CD14-positive monocyte (primary cell): Measurements from ENCODE around the gene MAFF. TPM values are rescaled to one million over a fixed set of nuclear protein-coding genes. Genes with fewer than 3 reads are reported as not detected.

Source experiments
- DNase-seq, 3 donors: peaks; one replicate each; pipeline ENCODE4 v3.0.0-alpha.2; 2011 to 2022
- H2AFZ ChIP-seq: 2 replicates; pipeline ENCODE4 v1.6.0; 2012; ENCODE audit warnings: mild to moderate bottlenecking, low read depth, low read length, inconsistent platforms; ENCODE audit not compliant: insufficient read depth, poor library complexity, severe bottlenecking
- H3K27ac ChIP-seq, 2 donors: 1 replicate in 1 of 2; 2 replicates in 1 of 2; pipeline ENCODE4 v1.5.1; 2012 to 2013; ENCODE audit warnings: low read length in 2 of 2, control low read depth in 1 of 2, inconsistent platforms in 1 of 2, low read depth in 1 of 2, mild to moderate bottlenecking in 1 of 2
- H3K27me3 ChIP-seq, 2 donors: one replicate each; pipeline versions ENCODE4 v1.6.0 to v1.6.1; 2011 to 2013; ENCODE audit warnings: low read length in 2 of 2; ENCODE audit not compliant: control insufficient read depth in 2 of 2, insufficient read depth in 2 of 2
- H3K36me3 ChIP-seq, 2 donors: replicated peaks in 1 of 2; 1 replicate in 1 of 2; 2 replicates in 1 of 2; pipeline versions ENCODE4 v1.5.1 to v1.6.1; 2012 to 2013; ENCODE audit warnings: low read length in 2 of 2, control low read depth in 1 of 2, inconsistent platforms in 1 of 2, mild to moderate bottlenecking in 1 of 2; ENCODE audit not compliant: insufficient read depth in 2 of 2, control insufficient read depth in 1 of 2
- H3K4me1 ChIP-seq, 2 donors: 1 replicate in 1 of 2; 2 replicates in 1 of 2; pipeline versions ENCODE4 v1.5.1 to v1.6.1; 2012 to 2013; ENCODE audit warnings: low read length in 2 of 2, control low read depth in 1 of 2, inconsistent platforms in 1 of 2, mild to moderate bottlenecking in 1 of 2, moderate library complexity in 1 of 2; ENCODE audit not compliant: insufficient read depth in 2 of 2, control insufficient read depth in 1 of 2
- H3K4me2 ChIP-seq: replicated peaks from 2 replicates; pipeline ENCODE3; 2012; ENCODE audit warnings: low read length, moderate library complexity, mild to moderate bottlenecking; ENCODE audit not compliant: poor library complexity, severe bottlenecking; ENCODE audit errors: extremely low read depth
- H3K4me3 ChIP-seq, 3 experiments: fragments of 200-600 bp in 1 of 3; sonication (generic) in 1 of 3; replicated peaks in 1 of 3; 1 replicate in 2 of 3; 2 replicates in 1 of 3; pipeline ENCODE4 v1.5.1; 2011 to 2013; ENCODE audit warnings: low read length in 3 of 3, mild to moderate bottlenecking in 3 of 3, control low read depth in 2 of 3, low read depth in 2 of 3, inconsistent platforms in 1 of 3, moderate library complexity in 1 of 3
- H3K79me2 ChIP-seq: 2 replicates; pipeline ENCODE4 v1.6.0; 2012; ENCODE audit warnings: mild to moderate bottlenecking, control low read depth, inconsistent platforms, low read length, moderate library complexity; ENCODE audit not compliant: insufficient read depth
- H3K9ac ChIP-seq: 2 replicates; pipeline ENCODE4 v1.6.0; 2017; ENCODE audit warnings: low read length, mild to moderate bottlenecking; ENCODE audit not compliant: insufficient read depth, poor library complexity, severe bottlenecking
- H3K9me3 ChIP-seq, 2 donors: replicated peaks in 1 of 2; 1 replicate in 1 of 2; 2 replicates in 1 of 2; pipeline versions ENCODE4 v1.5.1 to v1.6.1; 2012 to 2013; ENCODE audit warnings: low read length in 2 of 2, control low read depth in 1 of 2; ENCODE audit not compliant: control insufficient read depth in 1 of 2, insufficient read depth in 1 of 2
- H4K20me1 ChIP-seq: 2 replicates; pipeline ENCODE4 v1.6.0; 2012; ENCODE audit warnings: mild to moderate bottlenecking, low read length, control low read depth, moderate library complexity; ENCODE audit not compliant: insufficient read depth
- H3K27ac Mint-ChIP-seq, 7 donors: one replicate each; pipeline ENCODE4 v1.8.0; 2020; ENCODE audit warnings: mild to moderate bottlenecking in 7 of 7, mixed read lengths in 7 of 7, moderate library complexity in 6 of 7, inconsistent platforms in 2 of 7
- H3K27me3 Mint-ChIP-seq, 3 donors: one replicate each; pipeline ENCODE4 v1.8.0; 2021 to 2022; ENCODE audit warnings: low read depth in 3 of 3, mild to moderate bottlenecking in 3 of 3, mixed read lengths in 3 of 3, moderate library complexity in 3 of 3, inconsistent platforms in 1 of 3
- H3K36me3 Mint-ChIP-seq, 2 donors: one replicate each; pipeline ENCODE4 v1.8.0; 2020; ENCODE audit warnings: mixed read lengths in 2 of 2, inconsistent platforms in 1 of 2, mild to moderate bottlenecking in 1 of 2
- H3K4me1 Mint-ChIP-seq: one replicate; pipeline ENCODE4 v1.8.0; 2020; ENCODE audit warnings: mild to moderate bottlenecking, mixed read lengths
- H3K4me3 Mint-ChIP-seq, 2 donors: one replicate each; pipeline ENCODE4 v1.8.0; 2020; ENCODE audit warnings: mild to moderate bottlenecking in 2 of 2, mixed read lengths in 2 of 2, moderate library complexity in 1 of 2
- H3K9me3 Mint-ChIP-seq, 7 donors: one replicate each; pipeline ENCODE4 v1.8.0; 2020 to 2022; ENCODE audit warnings: mixed read lengths in 7 of 7, mild to moderate bottlenecking in 6 of 7, moderate library complexity in 6 of 7, inconsistent platforms in 2 of 7
- CTCF ChIP-seq: fragments of 200-600 bp; IDR thresholded peaks from one replicate; pipeline ENCODE4 v1.8.0; 2022; ENCODE audit warnings: antibody characterized with exemption, mild to moderate bottlenecking
- WGBS: methylation state at CpG from one replicate; pipeline ENCODE4 v1.1.5; 2013; ENCODE audit warnings: missing lambda C conversion rate; ENCODE audit not compliant: insufficient coverage; 5-methylcytosine and 5-hydroxymethylcytosine counted together
- intact Hi-C, 2 donors: fragments of 100-400 bp; cut with micrococcal nuclease; formaldehyde crosslinking; loops; one replicate each; pipeline versions ENCODE4 v1.15.0 to v1.15.1; 2023
- polyA plus RNA-seq, 3 donors: library from polyadenylated mRNA; depleted of rRNA in 1 of 3; unstranded in 2 of 3; stranded (reverse) in 1 of 3; fragments of 300-500 nt in 2 of 3; fragments of >200 nt in 1 of 3; fragmentation: Illumina TruSeq in 2 of 3; gene quantifications; 1 replicate in 2 of 3; 2 replicates in 1 of 3; pipeline ENCODE4 v1.2.3, GENCODE V29; 2012 to 2021

The MAFF gene
- polyA plus RNA-seq, 3 donors = 1.5 to 67.3 (median 2.0) TPM

GRCh38 chr22:38199826-38200559, 1.8 kb upstream of the MAFF start:
- no peak for TF ChIP-seq CTCF
- no peaks in the 10 kb centered on the region for H3K9me3 ChIP-seq
- peaks cover 0 to 15% of the 10 kb centered on the region in 2 donors for H3K27me3 ChIP-seq
- peaks cover 0 to 2% of the 10 kb centered on the region in 2 donors for H3K36me3 Mint-ChIP-seq
- H2AFZ ChIP-seq = no peak overlapping the region
- 83% methylated on average over 9 of the region's 10 CpGs for WGBS
- H3K79me2 ChIP-seq = no peaks in the 10 kb centered on the region
- no peak overlapping the region for H3K9ac ChIP-seq
- no peak for DNase-seq
- H3K9me3 Mint-ChIP-seq = no peaks in the 10 kb centered on the region
- H3K27me3 Mint-ChIP-seq = peaks cover 14 to 31% (median 19%) of the 10 kb centered on the region in 3 donors
- peaks cover 24% of the 10 kb centered on the region for H4K20me1 ChIP-seq
- peak overlapping the region in 1 of 7 donors; percentile 4 for H3K27ac Mint-ChIP-seq
- H3K4me3 ChIP-seq = no peak overlapping the region
- H3K4me3 Mint-ChIP-seq = no peak overlapping the region
- no peak overlapping the region for H3K4me2 ChIP-seq
- H3K36me3 ChIP-seq = no peaks in the 10 kb centered on the region
- H3K4me1 ChIP-seq = peaks cover 21 to 55% of the 10 kb centered on the region in 2 donors
- H3K27ac ChIP-seq = no peak overlapping the region
- H3K4me1 Mint-ChIP-seq = peaks cover 36% of the 10 kb centered on the region
- intact Hi-C loops = loop anchor here in 1 of 2 donors (5.0 kb wide), 1 partner anchor 53 kb away; no protein-coding TSS in a partner anchor

GRCh38 chr22:38201371-38201710, 453 bp upstream of the MAFF start:
- 62% methylated on average over 5 of the region's 8 CpGs for WGBS
- Histone ChIP-seq H3K27me3 (peaks cover 0 to 15% of the 10 kb centered on the region in 2 donors), H3K9me3 (no peaks in the 10 kb centered on the region), H3K4me2 (peak overlapping the region; percentile 94), H3K9ac (no peak overlapping the region), H3K4me3 (peak overlapping the region in 1 of 3 experiments; percentile 79), H3K79me2 (no peaks in the 10 kb centered on the region), H2AFZ (no peak overlapping the region), H3K4me1 (peaks cover 21 to 53% of the 10 kb centered on the region in 2 donors), H4K20me1 (peaks cover 38% of the 10 kb centered on the region), H3K27ac (no peak overlapping the region), H3K36me3 (no peaks in the 10 kb centered on the region)
- H3K27ac Mint-ChIP-seq = peak overlapping the region in 6 of 7 donors; percentile 73 to 84 (median 78)
- no peak for TF ChIP-seq CTCF
- H3K4me1 Mint-ChIP-seq = peaks cover 34% of the 10 kb centered on the region
- intact Hi-C loops = loop anchor here in 1 of 2 donors (5.0 kb wide), 1 partner anchor 54 kb away; no protein-coding TSS in a partner anchor
- DNase-seq = no peak
- H3K27me3 Mint-ChIP-seq = peaks cover 14 to 39% (median 23%) of the 10 kb centered on the region in 3 donors
- no peaks in the 10 kb centered on the region for H3K9me3 Mint-ChIP-seq
- peak overlapping the region; percentile 67 to 90 for H3K4me3 Mint-ChIP-seq
- H3K36me3 Mint-ChIP-seq = peaks cover 0 to 2% of the 10 kb centered on the region in 2 donors
